KMS-11 (cell line): Measurements from ENCODE around the gene TLX1.

Experiments used
- H2AFZ ChIP-seq: fragments of 200-600 bp; sonication (generic); 2 replicates; pipeline ENCODE4 v1.6.1; 2016; ENCODE audit warnings: antibody characterized with exemption, mixed run types, low read depth
- H3K27ac ChIP-seq: fragments of 200-600 bp; sonication (generic); 2 replicates; pipeline ENCODE4 v1.6.1; 2016; ENCODE audit warnings: mild to moderate bottlenecking, mixed run types
- H3K27me3 ChIP-seq: fragments of 200-600 bp; sonication (generic); 2 replicates; pipeline ENCODE4 v1.6.1; 2017; ENCODE audit warnings: mild to moderate bottlenecking, low read depth, mixed run types, moderate library complexity; ENCODE audit not compliant: insufficient read depth
- H3K36me3 ChIP-seq: fragments of 200-600 bp; sonication (generic); 2 replicates; pipeline ENCODE4 v1.6.1; 2017; ENCODE audit warnings: mild to moderate bottlenecking, mixed run types; ENCODE audit not compliant: insufficient read depth
- H3K4me1 ChIP-seq: fragments of 200-600 bp; sonication (generic); 2 replicates; pipeline ENCODE4 v1.6.1; 2016; ENCODE audit warnings: mild to moderate bottlenecking, low read depth, mixed run types; ENCODE audit not compliant: poor library complexity, severe bottlenecking
- H3K4me2 ChIP-seq: fragments of 200-600 bp; sonication (generic); 2 replicates; pipeline ENCODE4 v1.7.0; 2016; ENCODE audit warnings: mild to moderate bottlenecking, mixed run types
- H3K4me3 ChIP-seq: fragments of 200-600 bp; sonication (generic); IDR thresholded peaks from 2 replicates; pipeline ENCODE4 v1.6.1; 2017; ENCODE audit warnings: low read depth, low read length, mixed read lengths; ENCODE audit not compliant: insufficient read depth
- H3K79me2 ChIP-seq: fragments of 200-600 bp; sonication (generic); 2 replicates; pipeline ENCODE4 v1.6.1; 2016; ENCODE audit warnings: low read depth, mixed run types; ENCODE audit not compliant: insufficient read depth
- H3K9ac ChIP-seq: fragments of 200-600 bp; sonication (generic); 2 replicates; pipeline ENCODE4 v1.6.1; 2016; ENCODE audit warnings: mild to moderate bottlenecking, mixed run types
- H4K20me1 ChIP-seq: fragments of 200-600 bp; sonication (generic); 2 replicates; pipeline ENCODE4 v1.6.1; 2016; ENCODE audit warnings: mild to moderate bottlenecking, mixed run types; ENCODE audit not compliant: insufficient read depth
- CTCF ChIP-seq: fragments of 200-600 bp; sonication (generic); conservative IDR thresholded peaks from 2 replicates; pipeline ENCODE4 v1.6.1; 2017; ENCODE audit warnings: low read depth, mild to moderate bottlenecking, antibody characterized with exemption, low read length, moderate library complexity, mixed read lengths

TLX1 gene

DNA sequence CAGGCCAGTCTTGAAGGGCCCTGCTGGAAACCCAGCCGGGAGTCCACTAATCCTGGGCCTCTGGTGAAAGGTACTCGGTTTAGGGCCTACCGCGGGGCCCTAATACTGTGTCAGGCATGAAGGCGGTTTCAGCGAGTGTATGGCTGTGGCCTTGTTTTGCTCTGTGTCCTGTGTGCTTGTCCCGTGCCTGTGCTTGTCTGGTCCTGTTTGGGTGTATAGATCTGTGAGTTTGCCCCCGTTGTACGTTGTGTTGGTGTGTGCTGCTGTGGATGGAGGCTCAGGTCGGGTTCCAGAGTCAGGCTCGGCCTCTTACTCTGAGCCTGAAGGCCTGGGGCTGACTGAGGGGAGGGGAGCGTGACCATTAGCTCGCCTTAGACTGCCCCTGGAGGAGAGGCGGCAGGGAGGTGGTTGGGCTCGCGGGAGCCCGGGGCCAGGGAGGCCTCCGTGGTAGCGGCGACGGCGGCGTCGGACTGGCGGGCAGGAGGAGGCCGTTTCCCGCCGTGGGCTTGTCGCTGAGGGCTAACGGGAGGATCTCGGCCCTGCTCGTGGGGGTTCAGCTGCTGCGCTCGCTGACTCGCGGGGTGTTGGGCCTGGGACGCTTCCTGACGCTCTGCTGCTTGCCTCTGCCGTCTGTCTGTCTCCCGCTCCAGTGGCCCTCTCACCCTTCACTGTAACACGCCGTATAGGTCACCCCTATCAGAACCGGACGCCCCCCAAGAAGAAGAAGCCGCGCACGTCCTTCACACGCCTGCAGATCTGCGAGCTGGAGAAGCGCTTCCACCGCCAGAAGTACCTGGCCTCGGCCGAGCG lies 2.6 kb downstream of the TLX1 start:
- H3K4me2 ChIP-seq, result no peak overlapping the region
- H3K27ac ChIP-seq, result no peak overlapping the region
- H4K20me1 ChIP-seq, result no peaks in the 10 kb centered on the region
- H3K9ac ChIP-seq, result no peak overlapping the region
- no peaks in the 10 kb centered on the region for H3K36me3 ChIP-seq
- H3K79me2 ChIP-seq, result no peaks in the 10 kb centered on the region
- TF ChIP-seq CTCF, result no peak
- H3K4me1 ChIP-seq, result no peaks in the 10 kb centered on the region
- no peak overlapping the region for H3K4me3 ChIP-seq
- peaks cover 43% of the 10 kb centered on the region for H3K27me3 ChIP-seq
- H2AFZ ChIP-seq, result no peak overlapping the region

GRCh38 chr10:101134299-101135127 lies 3.4 kb downstream of the TLX1 start:
- H3K9ac ChIP-seq, result no peak overlapping the region
- H3K4me1 ChIP-seq, result no peaks in the 10 kb centered on the region
- H3K27ac ChIP-seq, result no peak overlapping the region
- no peaks in the 10 kb centered on the region for H3K36me3 ChIP-seq
- no peak overlapping the region for H3K4me3 ChIP-seq
- no peak for TF ChIP-seq CTCF
- H4K20me1 ChIP-seq, result no peaks in the 10 kb centered on the region
- H3K4me2 ChIP-seq, result no peak overlapping the region
- H3K79me2 ChIP-seq, result no peaks in the 10 kb centered on the region
- H3K27me3 ChIP-seq, result peaks cover 43% of the 10 kb centered on the region
- no peak overlapping the region for H2AFZ ChIP-seq

DNA sequence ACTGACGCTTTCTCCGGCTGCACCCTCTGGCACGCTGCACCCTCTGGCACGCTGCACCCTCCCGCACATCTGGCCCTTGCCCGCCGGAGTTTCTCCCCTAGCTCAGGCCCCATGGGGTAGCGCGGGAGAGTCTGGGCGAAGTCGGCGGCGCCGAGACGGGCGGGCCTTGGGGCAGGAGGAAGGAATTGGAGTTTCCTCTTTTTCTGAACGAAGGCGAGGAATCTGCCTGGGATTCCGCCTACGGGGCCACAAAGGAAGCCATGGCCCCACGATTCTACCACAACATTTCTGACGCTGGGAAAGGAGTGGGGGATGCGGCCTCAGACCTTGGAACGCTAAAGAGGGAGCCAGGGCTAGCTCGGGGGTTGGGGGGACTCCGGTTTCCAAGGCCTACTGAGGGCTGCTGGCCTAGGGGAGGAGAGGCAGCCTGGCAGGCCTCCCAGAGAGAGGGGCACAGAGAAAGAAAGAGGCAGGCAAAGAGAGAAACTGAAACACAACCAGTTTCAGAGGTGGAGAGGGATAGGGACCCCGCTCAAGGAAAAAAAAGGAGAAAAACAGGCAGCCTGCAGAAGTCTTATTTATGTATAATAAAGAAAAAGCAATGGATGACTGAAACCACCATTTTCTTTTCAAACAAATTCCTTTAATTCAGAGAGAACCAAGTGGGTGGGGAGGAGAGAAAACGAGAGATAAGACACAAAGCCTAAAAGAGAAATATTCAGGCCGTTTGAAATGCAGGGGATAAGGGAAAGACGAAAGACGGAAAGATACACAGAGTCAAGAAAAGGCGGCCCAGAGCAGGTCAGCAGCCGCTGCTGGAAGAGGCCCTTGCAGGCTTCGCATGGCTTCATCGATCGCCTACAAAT lies 4.3 kb downstream of the TLX1 start:
- H4K20me1 ChIP-seq, result no peaks in the 10 kb centered on the region
- H3K4me2 ChIP-seq, result no peak overlapping the region

More for the DNA sequence above, 4.3 kb downstream of the TLX1 start:
- no peak overlapping the region for H3K27ac ChIP-seq
- no peak overlapping the region for H2AFZ ChIP-seq
- H3K79me2 ChIP-seq, result no peaks in the 10 kb centered on the region
- no peak for TF ChIP-seq CTCF
- no peaks in the 10 kb centered on the region for H3K36me3 ChIP-seq
- H3K9ac ChIP-seq, result no peak overlapping the region
- H3K27me3 ChIP-seq, result peaks cover 39% of the 10 kb centered on the region
- H3K4me3 ChIP-seq, result no peak overlapping the region
- H3K4me1 ChIP-seq, result no peaks in the 10 kb centered on the region
